H9 (cell line): ENCODE data around the gene KLHDC7A. TPM values are rescaled to one million over a fixed set of nuclear protein-coding genes. Genes with fewer than 3 reads are reported as not detected.

ENCODE experiments used
- DNase-seq: peaks from one replicate; pipeline ENCODE4 v3.0.0-alpha.2; 2017
- H2AFZ ChIP-seq: one replicate; pipeline ENCODE4 v1.6.1; 2013; ENCODE audit warnings: mild to moderate bottlenecking, low read length, control low read depth, moderate library complexity
- H2AK5ac ChIP-seq: 2 replicates; pipeline ENCODE4 v1.6.1; 2013; ENCODE audit warnings: low read length, control low read depth, mixed read lengths; ENCODE audit not compliant: insufficient read length
- H2BK120ac ChIP-seq: one replicate; pipeline ENCODE4 v1.6.1; 2013; ENCODE audit warnings: low read depth, mild to moderate bottlenecking, low read length, control low read depth, inconsistent platforms; ENCODE audit not compliant: poor library complexity, severe bottlenecking
- H2BK12ac ChIP-seq: 2 replicates; pipeline ENCODE4 v1.6.1; 2013; ENCODE audit warnings: low read length, control low read depth, mixed read lengths, low read depth; ENCODE audit not compliant: insufficient read length
- H2BK15ac ChIP-seq: 2 replicates; pipeline ENCODE4 v1.6.1; 2013; ENCODE audit warnings: low read depth, low read length, control low read depth
- H2BK20ac ChIP-seq: one replicate; pipeline ENCODE4 v1.6.1; 2013; ENCODE audit warnings: low read depth, mild to moderate bottlenecking, low read length, control low read depth, inconsistent platforms; ENCODE audit not compliant: poor library complexity, severe bottlenecking
- H2BK5ac ChIP-seq: 2 replicates; pipeline ENCODE4 v1.6.1; 2013; ENCODE audit warnings: low read length, control low read depth, mixed read lengths; ENCODE audit not compliant: insufficient read length
- H3K14ac ChIP-seq: 2 replicates; pipeline ENCODE4 v1.6.1; 2013; ENCODE audit warnings: low read length, control low read depth; ENCODE audit not compliant: insufficient read depth
- H3K18ac ChIP-seq: 2 replicates; pipeline ENCODE4 v1.6.1; 2013; ENCODE audit warnings: low read depth, mild to moderate bottlenecking, mixed read lengths, low read length, control low read depth; ENCODE audit not compliant: insufficient read length
- H3K23ac ChIP-seq: 2 replicates; pipeline ENCODE4 v1.6.1; 2013; ENCODE audit warnings: low read length, control low read depth, mixed read lengths, low read depth; ENCODE audit not compliant: insufficient read length
- H3K23me2 ChIP-seq: 2 replicates; pipeline ENCODE4 v1.6.1; 2013; ENCODE audit warnings: low read depth, mild to moderate bottlenecking, mixed read lengths, low read length, control low read depth; ENCODE audit not compliant: insufficient read length, poor library complexity, severe bottlenecking
- H3K27ac ChIP-seq: 2 replicates; pipeline ENCODE4 v1.5.1; 2013; ENCODE audit warnings: low read length, control low read depth, mixed read lengths, low read depth; ENCODE audit not compliant: insufficient read length
- H3K27me3 ChIP-seq: 2 replicates; pipeline ENCODE4 v1.6.1; 2013; ENCODE audit warnings: low read length, control low read depth, inconsistent platforms; ENCODE audit not compliant: insufficient read depth
- H3K4ac ChIP-seq: 2 replicates; pipeline ENCODE4 v1.6.1; 2013; ENCODE audit warnings: low read depth, mild to moderate bottlenecking, control low read depth, inconsistent platforms, low read length, moderate library complexity
- H3K4me1 ChIP-seq: 2 replicates; pipeline ENCODE4 v1.6.1; 2013; ENCODE audit warnings: low read length, control low read depth, inconsistent platforms; ENCODE audit not compliant: insufficient read depth
- H3K4me2 ChIP-seq: 2 replicates; pipeline ENCODE4 v1.6.1; 2013; ENCODE audit warnings: low read length, control low read depth, mixed read lengths; ENCODE audit not compliant: insufficient read length, insufficient read depth
- H3K56ac ChIP-seq: 2 replicates; pipeline ENCODE4 v1.6.1; 2013; ENCODE audit warnings: low read depth, mild to moderate bottlenecking, mixed read lengths, low read length, control low read depth; ENCODE audit not compliant: insufficient read length
- H3K79me1 ChIP-seq: 2 replicates; pipeline ENCODE4 v1.6.1; 2013; ENCODE audit warnings: low read depth, mild to moderate bottlenecking, moderate library complexity, low read length, control low read depth, inconsistent platforms; ENCODE audit not compliant: insufficient read depth, poor library complexity, severe bottlenecking
- H3K79me2 ChIP-seq: 2 replicates; pipeline ENCODE4 v1.6.1; 2013; ENCODE audit warnings: low read length, control low read depth, inconsistent platforms; ENCODE audit not compliant: insufficient read depth
- H3K9ac ChIP-seq: 2 replicates; pipeline ENCODE4 v1.6.1; 2013; ENCODE audit warnings: low read length, control low read depth, mixed read lengths; ENCODE audit not compliant: insufficient read length; ENCODE audit errors: extremely low read depth
- H3K9me3 ChIP-seq: one replicate; pipeline ENCODE4 v1.6.1; 2013; ENCODE audit warnings: low read depth, low read length, inconsistent platforms; ENCODE audit not compliant: control insufficient read depth
- H3T11ph ChIP-seq: one replicate; pipeline ENCODE4 v1.6.1; 2013; ENCODE audit warnings: mild to moderate bottlenecking, low read length, control low read depth, inconsistent platforms
- H4K20me1 ChIP-seq: one replicate; pipeline ENCODE4 v1.6.1; 2013; ENCODE audit not compliant: control insufficient read depth, insufficient read length, insufficient read depth
- H4K5ac ChIP-seq: 2 replicates; pipeline ENCODE4 v1.6.1; 2013; ENCODE audit warnings: low read depth, mild to moderate bottlenecking, mixed read lengths, low read length, control low read depth; ENCODE audit not compliant: insufficient read length
- H4K8ac ChIP-seq: replicated peaks from 2 replicates; pipeline ENCODE4 v1.6.1; 2013; ENCODE audit warnings: low read length, control low read depth, mixed read lengths, low read depth; ENCODE audit not compliant: insufficient read length
- H4K91ac ChIP-seq: 2 replicates; pipeline ENCODE4 v1.6.1; 2013; ENCODE audit warnings: low read depth, mild to moderate bottlenecking, moderate library complexity, mixed read lengths, low read length, control low read depth; ENCODE audit not compliant: insufficient read length
- H3K27ac Mint-ChIP-seq, 3 experiments: 2 replicates in 2 of 3; 3 replicates in 1 of 3; pipeline ENCODE4 v1.8.0; 2020 to 2021; ENCODE audit warnings: mixed read lengths in 3 of 3, mild to moderate bottlenecking in 1 of 3, moderate library complexity in 1 of 3
- H3K27me3 Mint-ChIP-seq: 2 replicates; pipeline ENCODE4 v1.8.0; 2021; ENCODE audit warnings: low read depth, mild to moderate bottlenecking, moderate library complexity, mixed read lengths
- H3K36me3 Mint-ChIP-seq, 3 experiments: 2 replicates in 2 of 3; 3 replicates in 1 of 3; pipeline ENCODE4 v1.8.0; 2020 to 2021; ENCODE audit warnings: low read depth in 3 of 3, mixed read lengths in 3 of 3; ENCODE audit not compliant: insufficient read depth in 1 of 3
- H3K4me1 Mint-ChIP-seq, 2 experiments: 2 replicates each; pipeline ENCODE4 v1.8.0; 2020; ENCODE audit warnings: mixed read lengths in 2 of 2
- H3K4me3 Mint-ChIP-seq, 2 experiments: 2 replicates in 1 of 2; 3 replicates in 1 of 2; pipeline ENCODE4 v1.8.0; 2020 to 2021; ENCODE audit warnings: mild to moderate bottlenecking in 2 of 2, mixed read lengths in 2 of 2, moderate library complexity in 1 of 2
- H3K9me3 Mint-ChIP-seq, 2 experiments: 2 replicates in 1 of 2; 3 replicates in 1 of 2; pipeline ENCODE4 v1.8.0; 2020; ENCODE audit warnings: mild to moderate bottlenecking in 2 of 2, mixed read lengths in 2 of 2, moderate library complexity in 1 of 2
- WGBS: extraction: QIAGEN DNeasy Blood & Tissue Kit; methylation state at CpG from one replicate; pipeline ENCODE4 v1.1.7; 2013; ENCODE audit warnings: missing lambda C conversion rate, low lambda C conversion rate, mixed read lengths; ENCODE audit not compliant: insufficient read length; ENCODE audit errors: extremely low coverage; 5-methylcytosine and 5-hydroxymethylcytosine counted together
- total RNA-seq: library from RNA; stranded (reverse); gene quantifications from 2 replicates; pipeline ENCODE4 v1.2.1, GENCODE V29; 2021
- TF ChIP-seq, protein P1 (sequence below): fragments of 200-600 bp; sonication (generic); conservative IDR thresholded peaks from 3 replicates; pipeline ENCODE4 v1.8.0; 2021; ENCODE audit warnings: antibody characterized with exemption, mild to moderate bottlenecking

The KLHDC7A gene
- total RNA-seq, 1 experiment from 2014 or later: 11.4 TPM

DNA sequence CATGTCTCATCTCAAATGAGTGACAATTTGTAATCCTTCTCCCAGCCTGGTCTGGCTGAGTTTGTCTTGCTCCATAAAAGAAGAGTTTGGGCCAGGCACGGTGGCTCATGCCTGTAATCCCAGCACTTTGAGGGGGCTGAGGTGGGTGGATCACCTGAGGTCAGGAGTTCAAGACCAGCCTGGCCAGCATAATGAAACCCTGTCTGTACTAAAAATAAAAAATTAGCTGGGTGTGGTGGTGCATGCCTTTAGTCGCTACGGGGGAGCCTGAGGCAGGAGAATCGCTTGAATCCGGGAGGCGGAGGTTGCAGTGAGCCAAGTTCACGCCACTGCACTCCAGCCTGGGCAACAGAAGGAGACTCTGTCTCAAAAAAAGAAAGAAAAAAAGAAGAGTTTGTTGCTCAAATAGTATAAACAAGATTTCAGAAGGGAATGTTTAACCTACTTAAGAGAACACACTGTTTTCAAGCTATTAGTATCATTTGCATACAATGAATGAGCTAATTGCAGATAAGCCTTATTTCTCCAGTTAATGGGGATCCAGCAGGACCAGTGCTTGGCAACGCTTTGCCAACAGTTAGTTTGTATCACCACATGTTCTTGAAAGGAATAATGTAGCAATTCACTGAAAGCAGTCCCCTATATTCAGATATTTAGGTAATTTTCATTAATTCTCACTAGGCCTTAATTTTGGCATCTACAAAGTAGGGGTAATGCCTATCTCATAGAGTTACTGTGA, 15.9 kb downstream of the KLHDC7A start:
- no peak overlapping the region for H3K18ac ChIP-seq
- no peak overlapping the region for H3K9ac ChIP-seq
- H2BK12ac ChIP-seq: no peak overlapping the region
- no peaks in the 10 kb centered on the region for H3K79me2 ChIP-seq
- no peaks in the 10 kb centered on the region for H3K79me1 ChIP-seq
- no peak overlapping the region for H2AK5ac ChIP-seq
- H2AFZ ChIP-seq: no peak overlapping the region
- no peak overlapping the region for H3K4ac ChIP-seq
- no peak overlapping the region for H2BK120ac ChIP-seq
- H2BK5ac ChIP-seq: no peak overlapping the region
- TF ChIP-seq, protein P1, sequence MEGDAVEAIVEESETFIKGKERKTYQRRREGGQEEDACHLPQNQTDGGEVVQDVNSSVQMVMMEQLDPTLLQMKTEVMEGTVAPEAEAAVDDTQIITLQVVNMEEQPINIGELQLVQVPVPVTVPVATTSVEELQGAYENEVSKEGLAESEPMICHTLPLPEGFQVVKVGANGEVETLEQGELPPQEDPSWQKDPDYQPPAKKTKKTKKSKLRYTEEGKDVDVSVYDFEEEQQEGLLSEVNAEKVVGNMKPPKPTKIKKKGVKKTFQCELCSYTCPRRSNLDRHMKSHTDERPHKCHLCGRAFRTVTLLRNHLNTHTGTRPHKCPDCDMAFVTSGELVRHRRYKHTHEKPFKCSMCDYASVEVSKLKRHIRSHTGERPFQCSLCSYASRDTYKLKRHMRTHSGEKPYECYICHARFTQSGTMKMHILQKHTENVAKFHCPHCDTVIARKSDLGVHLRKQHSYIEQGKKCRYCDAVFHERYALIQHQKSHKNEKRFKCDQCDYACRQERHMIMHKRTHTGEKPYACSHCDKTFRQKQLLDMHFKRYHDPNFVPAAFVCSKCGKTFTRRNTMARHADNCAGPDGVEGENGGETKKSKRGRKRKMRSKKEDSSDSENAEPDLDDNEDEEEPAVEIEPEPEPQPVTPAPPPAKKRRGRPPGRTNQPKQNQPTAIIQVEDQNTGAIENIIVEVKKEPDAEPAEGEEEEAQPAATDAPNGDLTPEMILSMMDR: no peak
- Mint-ChIP-seq H3K9me3 (peaks cover 13 to 22% of the 10 kb centered on the region in 2 experiments), H3K4me3 (no peak overlapping the region), H3K36me3 (peaks cover 0 to 24% (median 9%) of the 10 kb centered on the region in 3 experiments; a peak in 5 of 7 replicates), H3K27me3 (peaks cover 10% of the 10 kb centered on the region), H3K4me1 (peaks cover 3 to 5% of the 10 kb centered on the region in 2 experiments; a peak in 1 of 4 replicates), H3K27ac (no peak overlapping the region)
- H3K4me1 ChIP-seq: no peaks in the 10 kb centered on the region
- no peak overlapping the region for H3K14ac ChIP-seq
- H3K4me2 ChIP-seq: no peak overlapping the region
- H3K27ac ChIP-seq: no peak overlapping the region
- WGBS: no CpG with 5 or more reads among the region's 8 CpGs
- H3K9me3 ChIP-seq: no peaks in the 10 kb centered on the region
- H3K56ac ChIP-seq: no peak overlapping the region
- no peak overlapping the region for H4K8ac ChIP-seq
- H3K23ac ChIP-seq: no peak overlapping the region
- no peak overlapping the region for H4K91ac ChIP-seq
- no peak overlapping the region for H2BK15ac ChIP-seq
- H2BK20ac ChIP-seq: no peak overlapping the region
- no peaks in the 10 kb centered on the region for H3K27me3 ChIP-seq
- no peak for DNase-seq
- H4K5ac ChIP-seq: no peak overlapping the region
- no peaks in the 10 kb centered on the region for H4K20me1 ChIP-seq
- H3T11ph ChIP-seq: no peak overlapping the region
- no peaks in the 10 kb centered on the region for H3K23me2 ChIP-seq
